Muscle layer of duodenum (tissue), 2 donors: ENCODE results near the gene TARS2.

Experiments used
- H3K27ac ChIP-seq: one replicate; pipeline ENCODE4 v1.7.0; 2013; ENCODE audit warnings: mild to moderate bottlenecking, low read length
- H3K27me3 ChIP-seq: one replicate; pipeline ENCODE4 v1.7.0; 2013; ENCODE audit warnings: low read depth, mild to moderate bottlenecking, control low read depth, low read length
- H3K36me3 ChIP-seq, 2 donors: one replicate each; pipeline ENCODE4 v1.7.0; 2013; ENCODE audit warnings: low read length in 2 of 2, control low read depth in 1 of 2, mild to moderate bottlenecking in 1 of 2; ENCODE audit not compliant: insufficient read depth in 2 of 2, control insufficient read depth in 1 of 2
- H3K4me1 ChIP-seq, 2 donors: one replicate each; pipeline ENCODE4 v1.7.0; 2013; ENCODE audit warnings: low read length in 2 of 2, mild to moderate bottlenecking in 2 of 2, control low read depth in 1 of 2, moderate library complexity in 1 of 2; ENCODE audit not compliant: insufficient read depth in 2 of 2, control insufficient read depth in 1 of 2
- H3K4me3 ChIP-seq, 2 donors: one replicate each; pipeline ENCODE4 v1.7.0; 2013; ENCODE audit warnings: low read length in 2 of 2, low read depth in 1 of 2, mild to moderate bottlenecking in 1 of 2
- H3K9me3 ChIP-seq, 2 donors: one replicate each; pipeline ENCODE4 v1.7.0; 2013; ENCODE audit warnings: low read length in 2 of 2, control low read depth in 1 of 2, mild to moderate bottlenecking in 1 of 2; ENCODE audit not compliant: control insufficient read depth in 1 of 2
- donor health status: healthy.

TARS2 gene

DNA sequence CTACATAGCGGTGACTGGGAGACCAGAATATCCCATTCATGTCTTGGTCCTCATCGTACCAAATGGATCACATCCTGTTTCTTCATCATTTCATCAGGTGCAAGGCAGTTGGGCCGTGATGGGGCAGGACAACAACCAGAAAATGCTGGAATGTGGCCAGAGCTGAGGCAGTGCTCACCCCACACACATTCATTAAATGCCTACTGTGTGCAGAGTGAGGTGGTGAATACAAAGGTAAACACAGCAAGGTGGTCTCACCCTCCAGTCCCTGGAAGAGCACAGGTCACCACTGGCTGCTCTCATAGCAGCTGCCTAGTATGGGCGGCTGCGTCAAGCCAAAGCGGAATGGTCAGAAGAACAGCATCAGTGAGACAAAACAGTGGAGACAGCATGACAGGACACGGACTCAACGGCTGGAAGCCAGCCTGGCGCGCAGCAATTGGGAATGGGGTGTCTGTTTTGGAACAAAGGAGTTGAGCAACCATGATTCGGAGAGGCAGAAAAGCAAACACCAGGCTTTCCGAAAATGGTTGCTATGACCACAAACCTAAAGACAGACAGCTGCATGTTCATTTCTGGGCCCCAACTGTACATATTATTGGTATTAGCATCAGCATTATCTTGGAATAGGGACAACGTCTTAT, 56.4 kb downstream of the TARS2 start:
- H3K36me3 ChIP-seq = no peaks in the 10 kb centered on the region
- H3K27ac ChIP-seq = no peak overlapping the region
- H3K9me3 ChIP-seq = no peaks in the 10 kb centered on the region
- H3K4me1 ChIP-seq = peaks cover under 1 to 5% of the 10 kb centered on the region in 2 donors
- H3K4me3 ChIP-seq = no peak overlapping the region
- H3K27me3 ChIP-seq = no peaks in the 10 kb centered on the region

DNA sequence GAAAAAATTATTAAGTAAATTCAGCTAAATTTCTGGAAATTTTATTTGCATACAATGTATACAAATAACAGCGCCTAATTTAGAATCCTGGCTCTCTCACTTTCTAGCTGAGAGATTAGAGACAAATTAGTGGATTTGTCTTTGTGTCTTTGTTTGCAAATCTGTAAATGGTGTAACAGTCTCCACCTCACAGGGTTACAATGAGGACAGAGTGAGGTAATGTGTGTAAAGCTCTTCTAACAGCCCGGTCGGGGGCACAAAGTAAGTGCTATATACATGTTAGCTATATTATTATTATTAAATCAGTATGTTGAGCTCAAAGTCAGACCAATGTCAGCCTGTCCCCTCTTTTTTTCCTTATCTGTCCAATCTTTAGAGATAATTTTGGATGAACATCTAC, 57.0 kb downstream of the TARS2 start:
- Histone ChIP-seq H3K4me3 (no peak overlapping the region), H3K9me3 (no peaks in the 10 kb centered on the region), H3K27ac (no peak overlapping the region), H3K27me3 (no peaks in the 10 kb centered on the region), H3K4me1 (no peaks in the 10 kb centered on the region), H3K36me3 (no peaks in the 10 kb centered on the region)

DNA sequence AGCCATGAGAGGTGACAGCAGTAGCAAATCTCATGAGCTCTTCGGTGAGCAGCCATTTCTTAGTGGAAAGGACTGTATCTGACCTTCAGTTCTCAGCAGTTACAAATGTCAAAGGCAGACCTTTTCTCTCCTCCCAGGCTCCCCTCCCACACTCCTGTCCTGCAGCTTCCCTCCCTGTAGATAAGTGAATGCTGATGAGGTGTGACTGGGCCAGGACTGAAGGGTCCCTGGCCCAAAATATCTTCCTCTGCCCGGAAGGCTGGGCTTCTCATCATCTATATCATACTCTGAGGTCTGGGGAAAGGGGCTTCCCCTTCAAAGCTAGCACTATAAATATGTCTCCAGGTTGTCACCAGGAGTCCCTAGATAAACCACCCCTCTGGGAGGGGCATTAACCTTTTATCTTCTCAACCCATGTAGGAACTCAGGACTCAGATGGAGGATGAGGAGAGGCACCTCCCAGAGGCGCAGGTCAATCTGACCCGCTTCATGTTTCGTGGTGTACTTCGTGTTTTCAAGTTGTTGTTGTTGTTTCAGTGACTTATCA, 58.3 kb downstream of the TARS2 start:
- Histone ChIP-seq H3K27ac (no peak overlapping the region), H3K4me3 (no peak overlapping the region), H3K36me3 (no peaks in the 10 kb centered on the region), H3K27me3 (no peaks in the 10 kb centered on the region), H3K4me1 (peaks cover 0 to 4% of the 10 kb centered on the region in 2 donors), H3K9me3 (no peaks in the 10 kb centered on the region)

DNA sequence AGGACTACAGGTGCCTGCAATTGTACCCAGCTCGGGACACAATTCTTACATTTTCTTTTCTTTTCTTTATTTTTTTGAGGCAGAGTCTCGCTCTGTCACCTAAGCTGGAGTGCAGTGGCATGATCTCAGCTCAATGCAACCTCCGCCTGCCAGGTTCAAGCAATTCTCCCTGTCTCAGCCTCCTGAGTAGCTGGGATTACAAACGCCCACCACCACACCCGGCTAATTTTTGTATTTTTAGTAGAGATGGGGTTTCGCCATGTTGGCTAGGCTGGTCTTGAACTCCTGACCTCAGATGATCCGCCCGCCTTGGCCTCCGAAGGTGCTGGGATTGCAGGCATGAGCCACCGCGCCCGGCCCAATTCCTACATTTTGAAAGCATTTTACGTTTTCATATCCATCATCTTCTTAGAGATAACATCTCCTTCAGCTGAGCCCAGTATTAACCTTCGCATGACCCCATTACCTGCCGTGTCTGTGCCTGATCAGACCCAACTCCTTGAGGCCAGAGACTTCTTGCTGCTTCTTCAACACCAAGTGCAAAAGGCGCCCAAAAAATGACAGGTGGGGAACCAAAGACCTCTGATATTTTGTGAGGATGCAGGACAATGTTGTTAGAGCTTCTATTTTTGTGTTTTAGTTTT, 59.2 kb downstream of the TARS2 start:
- Histone ChIP-seq H3K9me3 (no peaks in the 10 kb centered on the region), H3K27ac (no peak overlapping the region), H3K36me3 (no peaks in the 10 kb centered on the region), H3K27me3 (no peaks in the 10 kb centered on the region), H3K4me1 (peaks cover 0 to 4% of the 10 kb centered on the region in 2 donors), H3K4me3 (no peak overlapping the region)

DNA sequence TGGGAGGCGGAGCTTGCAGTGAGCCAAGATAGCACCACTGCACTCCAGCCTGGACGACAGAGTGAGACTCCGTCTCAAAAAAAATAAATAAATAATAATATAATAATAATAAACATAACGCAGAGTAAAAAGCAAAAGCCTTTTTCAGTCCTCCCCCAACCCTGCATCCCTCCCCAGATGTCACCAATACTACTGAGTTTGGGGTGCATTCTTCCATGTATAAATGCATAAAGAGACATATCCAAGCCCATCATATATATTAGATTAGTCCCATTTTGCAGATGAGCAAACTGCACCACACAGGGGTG, 61.1 kb downstream of the TARS2 start:
- H3K4me1 ChIP-seq = peaks cover 9 to 14% of the 10 kb centered on the region in 2 donors
- H3K36me3 ChIP-seq = no peaks in the 10 kb centered on the region
- peak overlapping the region; percentile 32 to 59 for H3K4me3 ChIP-seq
- H3K9me3 ChIP-seq = no peaks in the 10 kb centered on the region
- H3K27me3 ChIP-seq = no peaks in the 10 kb centered on the region
- peak overlapping the region; percentile 43 for H3K27ac ChIP-seq

DNA sequence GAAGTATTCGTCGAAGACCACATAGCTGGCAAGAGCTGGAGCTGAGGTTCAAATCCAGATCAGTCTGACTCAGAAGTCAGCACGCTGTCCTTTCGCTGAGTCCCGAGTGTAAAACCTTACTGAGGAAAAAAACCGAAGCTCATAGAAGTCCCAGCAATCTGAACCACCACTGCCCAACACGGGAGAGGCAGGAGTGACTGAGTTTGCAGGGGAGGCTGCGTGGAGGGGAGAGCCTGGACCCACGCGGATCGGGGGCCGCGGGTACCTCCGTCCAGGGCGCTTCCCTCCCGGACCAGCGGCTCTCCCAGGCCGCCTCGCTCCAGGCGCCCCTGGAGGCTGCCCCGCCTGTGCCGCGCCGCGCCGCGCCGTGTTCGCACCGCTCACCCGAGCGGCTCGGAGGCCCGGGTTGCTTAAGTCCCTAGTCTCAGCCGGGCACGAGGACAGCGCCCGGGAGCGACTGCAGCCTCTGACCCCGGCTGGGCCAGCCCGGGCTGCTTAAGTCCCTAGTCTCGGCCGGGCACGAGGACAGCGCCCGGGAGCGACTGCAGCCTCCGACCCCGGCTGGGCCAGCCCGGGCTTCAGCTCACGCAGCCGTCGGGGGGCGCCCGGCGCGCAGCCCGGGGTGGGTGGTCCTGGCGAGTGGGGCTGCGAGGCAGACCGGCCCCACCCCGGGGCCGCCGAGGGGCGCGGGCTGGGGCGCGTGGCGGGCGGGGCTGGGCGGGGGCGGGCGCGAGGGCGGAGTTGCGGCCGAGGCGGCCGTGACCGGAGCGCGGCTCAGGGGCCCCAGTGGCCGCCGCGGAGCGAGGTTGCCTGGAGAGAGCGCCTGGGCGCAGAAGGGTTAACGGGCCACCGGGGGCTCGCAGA, 61.6 kb downstream of the TARS2 start, which contains the start of gene ADAMTSL4:
Gene ADAMTSL4, plus strand, starts transcription at position 777 of the 864 bp plus-strand sequence. CDS start 2,881 bp downstream, outside the sequence.
- no peaks in the 10 kb centered on the region for H3K27me3 ChIP-seq
- peak within 1 kb of the TSS; percentile 81 for H3K27ac ChIP-seq
- no peaks in the 10 kb centered on the region for H3K9me3 ChIP-seq
- peaks cover 9 to 19% of the 10 kb centered on the region in 2 donors for H3K4me1 ChIP-seq
- peak within 1 kb of the TSS; percentile 57 to 60 for H3K4me3 ChIP-seq
- H3K36me3 ChIP-seq = no peaks in the 10 kb centered on the region

DNA sequence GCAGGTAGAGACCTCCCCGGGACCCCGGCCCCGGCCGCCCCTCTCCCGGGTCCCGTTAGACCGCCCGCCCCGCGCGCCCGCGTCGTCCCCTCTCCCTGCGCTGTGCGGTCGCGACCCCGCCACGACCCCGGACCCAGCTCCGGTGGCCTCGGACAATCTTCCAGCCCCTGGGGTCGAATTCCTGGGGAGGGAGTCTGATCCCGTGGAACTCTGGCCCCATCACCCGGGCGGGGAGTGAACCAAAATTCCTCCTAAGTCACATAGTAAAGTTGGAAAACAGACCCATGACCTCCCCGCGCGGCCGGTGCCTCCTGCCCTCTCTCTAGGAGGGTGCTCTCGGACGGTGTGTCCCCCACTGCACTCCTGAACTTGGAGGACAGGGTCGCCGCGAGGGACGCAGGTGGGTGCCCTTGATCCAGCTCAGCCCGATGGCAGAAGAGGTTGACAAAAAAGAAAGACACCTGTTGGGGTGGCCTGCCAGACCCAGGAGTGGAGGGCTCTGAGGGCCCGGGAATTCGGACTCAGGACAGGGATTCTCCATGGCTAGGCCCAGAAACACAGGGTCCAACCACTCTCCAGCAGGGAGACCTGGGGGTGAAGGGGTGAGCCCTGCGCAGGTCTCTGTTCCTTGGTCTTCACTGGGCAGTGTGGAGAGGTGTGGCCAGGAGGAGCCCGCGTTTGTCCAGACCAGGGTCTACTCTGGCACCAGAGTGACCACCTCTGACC, 62.4 kb downstream of the TARS2 start:
- peaks cover 9 to 24% of the 10 kb centered on the region in 2 donors for H3K4me1 ChIP-seq
- peaks cover 0 to 6% of the 10 kb centered on the region in 2 donors for H3K36me3 ChIP-seq
- H3K4me3 ChIP-seq = peak overlapping the region; percentile 57 to 60
- H3K27ac ChIP-seq = peak overlapping the region; percentile 81
- no peaks in the 10 kb centered on the region for H3K27me3 ChIP-seq
- H3K9me3 ChIP-seq = no peaks in the 10 kb centered on the region

DNA sequence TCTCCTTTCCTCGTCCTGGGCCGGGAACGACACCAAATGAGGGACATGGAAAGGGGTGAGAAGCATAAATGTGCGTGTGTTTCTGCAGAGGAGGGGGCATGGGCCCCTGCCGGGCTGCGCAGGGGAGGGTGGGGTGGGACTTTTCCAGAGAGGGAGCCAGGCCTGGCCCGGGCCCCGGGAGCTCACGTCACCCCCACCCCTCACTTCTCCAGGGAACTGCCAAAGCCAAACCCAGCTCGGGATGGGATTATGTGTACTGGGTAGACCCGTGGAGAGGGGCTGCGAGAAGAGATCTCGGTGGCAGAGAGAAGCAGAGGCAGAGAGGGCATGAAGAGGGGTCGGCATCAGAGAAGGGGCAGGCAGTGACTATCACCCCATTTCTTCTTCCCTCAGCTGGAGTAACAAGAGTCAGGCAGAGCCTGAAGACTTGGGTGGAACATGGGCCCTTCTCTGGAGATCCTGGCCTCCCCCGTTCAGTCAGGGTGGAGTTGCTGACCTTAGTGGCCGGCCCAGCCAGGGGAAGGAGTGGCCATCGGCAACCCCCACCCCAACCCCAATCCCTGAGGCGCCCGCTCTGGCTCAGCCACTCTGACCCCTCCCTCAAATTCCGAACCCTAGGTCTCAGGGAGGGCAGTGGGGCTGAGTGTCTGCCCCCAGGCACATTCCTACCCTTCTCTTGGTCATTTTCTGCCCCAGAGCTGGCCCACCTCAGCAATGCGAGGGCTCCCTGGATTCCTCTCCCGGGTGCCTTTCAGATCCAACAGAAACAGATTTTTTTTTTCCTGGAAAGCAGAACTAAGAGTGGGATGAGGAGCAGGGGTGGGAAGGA, 63.2 kb downstream of the TARS2 start:
- H3K36me3 ChIP-seq = peaks cover 0 to 9% of the 10 kb centered on the region in 2 donors
- H3K4me1 ChIP-seq = peaks cover 9 to 24% of the 10 kb centered on the region in 2 donors
- no peaks in the 10 kb centered on the region for H3K27me3 ChIP-seq
- peak overlapping the region; percentile 57 to 60 for H3K4me3 ChIP-seq
- H3K27ac ChIP-seq = peak overlapping the region; percentile 81
- no peaks in the 10 kb centered on the region for H3K9me3 ChIP-seq

DNA sequence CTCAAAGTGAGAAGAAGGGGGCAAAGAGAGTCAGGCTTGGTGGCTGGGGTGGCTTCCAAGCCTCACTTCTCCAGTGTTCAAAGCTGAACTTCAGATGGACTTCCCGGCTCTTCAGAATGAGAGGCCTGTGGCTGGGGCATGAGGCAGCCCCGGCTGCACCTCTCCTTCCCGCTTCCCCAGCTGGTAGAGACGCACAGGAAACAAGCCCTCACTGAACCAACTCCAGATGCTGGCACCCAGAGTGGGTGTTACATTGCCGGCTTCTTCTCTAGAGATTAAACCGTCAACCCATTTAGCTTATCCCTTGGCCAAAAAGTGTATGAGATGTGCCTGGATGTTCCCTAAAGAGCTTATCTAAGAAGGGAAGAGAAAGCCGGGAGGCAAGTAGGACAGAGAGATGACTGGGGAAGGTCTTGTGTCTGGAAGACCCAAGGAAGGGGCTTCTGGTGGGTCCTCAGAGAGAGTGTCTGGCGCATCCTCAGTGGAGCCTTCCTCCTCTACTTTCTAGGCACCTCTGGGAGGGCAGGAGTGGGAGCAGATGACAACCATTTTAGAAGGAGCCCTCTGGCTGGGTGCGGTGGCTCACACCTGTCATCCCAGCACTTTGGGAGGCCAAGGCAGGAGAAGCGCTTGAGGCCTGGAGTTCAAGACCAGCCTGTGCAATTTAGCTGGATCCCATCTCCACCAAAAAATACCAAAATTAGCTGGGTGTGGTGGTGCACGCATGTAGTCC, 64.0 kb downstream of the TARS2 start:
- Histone ChIP-seq H3K36me3 (peaks cover 0 to 17% of the 10 kb centered on the region in 2 donors), H3K4me1 (peaks cover 9 to 24% of the 10 kb centered on the region in 2 donors), H3K9me3 (no peaks in the 10 kb centered on the region), H3K4me3 (peak overlapping the region in 1 of 2 donors; percentile 60), H3K27ac (peak overlapping the region; percentile 81), H3K27me3 (no peaks in the 10 kb centered on the region)

DNA sequence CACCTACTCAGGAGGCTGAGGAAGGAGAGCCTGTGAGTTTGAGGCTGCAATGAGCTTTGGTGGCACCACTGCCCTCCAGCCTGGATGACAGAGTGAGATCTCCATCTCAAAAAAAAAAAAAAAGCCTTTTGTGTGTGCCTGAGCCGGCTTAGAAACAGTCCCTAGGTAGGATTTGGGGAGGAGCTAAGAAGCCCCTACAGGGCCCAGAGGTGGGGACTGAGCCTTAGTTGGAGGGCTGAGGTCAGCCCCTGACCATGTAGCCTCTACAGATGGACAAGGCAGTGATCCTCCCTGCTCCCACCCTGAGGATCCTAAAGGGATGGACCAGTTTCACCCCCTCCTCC, 64.5 kb downstream of the TARS2 start:
- no peaks in the 10 kb centered on the region for H3K27me3 ChIP-seq
- H3K9me3 ChIP-seq = no peaks in the 10 kb centered on the region
- H3K27ac ChIP-seq = peak overlapping the region; percentile 81
- peak overlapping the region in 1 of 2 donors; percentile 28 for H3K4me3 ChIP-seq
- peaks cover 0 to 21% of the 10 kb centered on the region in 2 donors for H3K36me3 ChIP-seq
- H3K4me1 ChIP-seq = peaks cover 9 to 24% of the 10 kb centered on the region in 2 donors
